ENCODE results near the gene LAIR1.

The LAIR1 gene

GRCh38 chr19:54316746-54317107 is 48.0 kb downstream of the LAIR1 start:
- DNase-seq = no peak

DNA sequence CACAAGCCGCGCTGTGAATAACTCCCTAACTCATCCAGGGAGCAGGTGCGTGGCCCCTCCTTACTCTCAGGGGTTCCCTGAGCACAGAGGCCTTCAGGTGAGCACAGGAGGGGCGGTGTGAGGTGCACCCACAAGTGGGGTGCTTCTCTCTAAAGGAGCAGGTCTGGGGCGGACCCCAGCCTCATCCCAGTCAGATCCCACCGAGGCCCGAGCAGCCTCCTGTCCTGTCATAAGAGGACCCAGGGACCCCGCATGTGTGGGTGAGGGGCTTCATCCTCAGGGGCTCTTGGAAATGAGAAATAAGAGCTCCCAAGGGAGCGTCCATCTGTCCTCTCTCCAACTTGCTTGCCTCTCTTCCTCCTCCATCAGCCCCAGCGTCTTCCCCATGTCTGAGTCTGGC is 48.8 kb downstream of the LAIR1 start:
- DNase-seq = no peak

DNA sequence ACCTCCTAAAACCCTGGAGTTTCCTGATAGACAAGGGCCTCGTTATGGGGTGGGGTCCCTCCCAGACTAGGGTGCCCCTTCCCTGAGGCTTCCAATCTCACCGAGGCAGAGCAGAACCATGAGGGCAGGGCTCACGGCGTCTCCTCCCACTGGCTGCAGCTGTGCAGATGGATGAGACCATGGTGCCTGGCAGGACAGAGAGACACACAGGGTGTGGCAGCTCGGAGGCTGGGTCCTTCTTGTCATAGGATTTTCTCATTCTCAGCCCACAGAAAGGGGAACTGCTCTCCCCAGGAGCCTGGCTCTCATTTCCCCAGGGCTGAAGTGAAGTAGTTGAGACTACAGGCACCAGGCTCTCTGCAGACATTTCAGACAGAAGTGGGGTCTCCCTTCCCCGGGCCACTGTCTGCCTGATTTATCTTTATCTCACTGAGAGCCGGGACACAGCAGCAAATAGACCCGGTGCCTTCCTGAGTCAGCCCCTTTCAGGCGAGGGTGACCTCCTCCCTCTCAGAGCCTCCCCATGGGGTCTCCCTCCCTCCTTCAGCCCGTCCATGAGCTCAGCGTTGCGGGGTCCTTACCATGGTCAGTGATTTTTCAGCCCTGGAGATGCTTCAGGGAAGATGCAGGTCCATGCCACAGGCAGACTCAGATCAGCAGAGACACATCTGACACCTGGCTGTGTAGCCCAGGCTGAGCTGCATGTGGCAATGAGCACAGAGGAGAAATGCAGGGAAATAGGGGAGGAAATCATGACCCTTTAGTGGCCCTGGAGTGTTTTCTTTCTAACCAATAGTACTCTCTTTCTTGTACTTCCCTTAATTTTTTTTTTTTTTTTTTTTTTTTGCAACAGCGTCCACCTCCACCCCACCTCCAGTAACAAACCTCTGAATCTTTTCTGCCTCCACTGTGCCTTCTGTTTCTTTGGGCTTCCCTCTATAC is 52.0 kb downstream of the LAIR1 start, which contains the start of gene LILRA5:
TSS of gene LILRA5 (minus strand) at position 731 of the 942 bp plus-strand sequence. CDS start at position 584, 147 bp downstream.
- no peak for DNase-seq

DNA sequence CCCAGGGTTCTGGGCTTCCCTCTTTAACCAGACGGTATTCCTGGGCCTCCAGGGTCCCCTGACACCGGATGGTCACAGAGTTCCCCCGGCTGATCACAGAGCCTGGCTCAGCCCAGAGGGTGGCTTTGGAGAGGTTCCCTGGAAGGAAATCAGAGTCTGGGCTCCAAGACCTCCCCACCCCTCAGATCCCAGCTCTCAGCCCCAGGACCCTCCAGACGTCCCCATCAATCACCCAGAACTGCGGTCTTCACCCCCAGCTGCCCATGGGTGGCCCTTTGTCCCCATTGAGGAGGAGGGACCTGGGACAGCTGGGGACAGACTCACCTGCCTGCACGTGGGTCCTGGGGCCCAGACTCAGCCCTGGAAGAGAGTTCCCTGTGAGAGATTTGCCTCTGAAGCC is 52.7 kb downstream of the LAIR1 start:
- DNase-seq = no peak

DNA sequence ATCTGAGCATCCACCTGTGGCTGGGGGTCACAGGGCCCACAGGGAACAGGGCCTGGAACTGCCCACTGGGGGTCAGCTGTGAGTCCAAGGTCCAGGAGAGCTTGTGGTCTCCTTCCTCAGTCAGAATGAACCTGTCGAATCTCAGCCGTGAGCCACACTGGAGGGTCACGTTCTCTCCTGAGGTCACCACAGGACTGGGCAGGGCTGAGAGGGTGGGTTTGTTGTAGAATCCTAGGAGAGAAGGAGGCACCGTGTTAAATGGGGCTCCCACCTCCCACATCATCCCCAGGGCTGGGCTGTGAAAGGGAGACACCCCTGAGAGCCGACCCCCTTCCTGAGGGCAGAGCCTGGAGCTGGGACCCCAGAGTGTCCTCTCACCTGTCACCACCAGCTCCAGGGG is 53.2 kb downstream of the LAIR1 start:
- no peak for DNase-seq

- DNase-seq = no peak
Measured at GRCh38 chr19:54310543-54310942, 54.2 kb downstream of the LAIR1 start.

GRCh38 chr19:54309811-54310210 is 54.9 kb downstream of the LAIR1 start:
- no peak for DNase-seq

DNA sequence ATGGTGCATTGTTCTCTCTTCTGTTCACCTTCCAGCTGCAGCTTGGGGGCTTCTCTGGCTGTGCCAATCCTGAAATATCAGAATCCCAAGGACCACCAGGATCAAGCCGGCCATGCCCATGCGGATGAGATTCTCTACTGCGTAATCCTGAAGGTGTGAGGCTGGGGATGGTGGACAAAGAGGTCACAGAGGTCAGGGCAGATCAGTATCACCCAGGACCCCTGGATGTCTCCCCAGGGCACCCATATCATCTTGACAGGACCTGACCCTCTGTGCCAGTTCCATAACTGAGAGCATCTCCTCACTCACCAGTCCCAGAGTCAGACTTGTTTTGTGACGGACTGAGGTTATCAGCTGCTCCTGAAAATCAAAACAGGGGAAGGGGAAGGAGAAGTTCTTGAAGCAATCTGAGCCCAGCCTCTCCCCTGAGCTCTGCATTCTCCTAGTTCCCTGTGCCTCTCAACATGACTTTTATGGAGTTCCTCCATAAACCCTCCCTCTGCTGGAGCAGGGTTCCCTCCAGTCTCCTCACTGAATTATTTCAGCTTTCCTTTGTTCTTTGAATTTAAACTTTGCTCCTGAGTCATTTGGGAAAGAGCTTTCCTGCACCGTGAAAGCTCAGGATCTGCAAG is 57.2 kb downstream of the LAIR1 start:
- no peak for DNase-seq

DNA sequence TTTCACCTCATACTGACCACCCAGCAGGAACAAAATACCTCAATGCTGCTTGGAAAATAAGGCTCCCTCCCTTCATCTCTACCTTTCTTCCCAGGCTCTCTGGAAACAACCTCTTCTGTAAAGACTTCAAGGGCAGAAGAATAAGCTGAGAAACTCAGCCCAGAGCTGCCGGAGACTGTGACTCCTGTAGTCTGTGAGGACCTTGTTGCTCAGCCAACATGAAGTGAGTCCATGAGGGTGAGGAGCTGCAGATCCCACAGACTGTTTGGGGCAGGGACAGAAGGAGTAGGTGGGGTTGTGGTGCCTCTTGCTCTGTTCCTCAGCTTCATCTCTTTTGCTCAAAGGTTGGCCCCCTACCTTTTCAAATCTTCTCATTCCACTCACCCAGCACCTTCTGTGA is 59.6 kb downstream of the LAIR1 start:
- no peak for DNase-seq

GRCh38 chr19:54302257-54302656 is 62.5 kb downstream of the LAIR1 start:
- DNase-seq = no peak

Measured in NCI-H1048 (cell line).